ENCODE results near the gene MED31.
"Not testable (repeated sequence)": the region's sequence is repeated elsewhere in the genome, so short reads cannot be mapped to it uniquely, and the experiment has no call there.

Gene MED31

GRCh38 chr17:6626616-6627015 is 24.8 kb downstream of the MED31 start:
- no peak for DNase-seq (ENCODE audit: low spot score)

GRCh38 chr17:6623941-6624340 is 27.5 kb downstream of the MED31 start:
- DNase-seq (ENCODE audit: low spot score): no peak

GRCh38 chr17:6611231-6611630 is 40.2 kb downstream of the MED31 start:
- no peak for DNase-seq (ENCODE audit: low spot score)

- DNase-seq (ENCODE audit: low spot score): no peak
These were observed 41.4 kb downstream of the MED31 start for GRCh38 chr17:6610011-6610410.

- no peak for DNase-seq (ENCODE audit: low spot score)
These were observed 43.1 kb downstream of the MED31 start for GRCh38 chr17:6608321-6608720.

GRCh38 chr17:6605142-6605541 is 46.3 kb downstream of the MED31 start:
- no peak for DNase-seq (ENCODE audit: low spot score)

- DNase-seq (ENCODE audit: low spot score): no peak
These were observed 47.6 kb downstream of the MED31 start for GRCh38 chr17:6603744-6604325.

GRCh38 chr17:6602141-6602540 is 49.3 kb downstream of the MED31 start:
- no peak for DNase-seq (ENCODE audit: low spot score)

- DNase-seq (ENCODE audit: low spot score): peak; percentile 13
These were observed 52.0 kb downstream of the MED31 start for GRCh38 chr17:6599364-6599763.

- DNase-seq (ENCODE audit: low spot score): no peak
These were observed 53.7 kb downstream of the MED31 start for GRCh38 chr17:6597727-6598126.

- DNase-seq (ENCODE audit: low spot score): no peak
These were observed 54.5 kb downstream of the MED31 start for GRCh38 chr17:6596941-6597340.

- DNase-seq (ENCODE audit: low spot score): no peak
These were observed 54.9 kb downstream of the MED31 start for GRCh38 chr17:6596511-6596910.

- DNase-seq (ENCODE audit: low spot score): no peak
These were observed 55.3 kb downstream of the MED31 start for GRCh38 chr17:6596081-6596480.

- not testable (repeated sequence) for DNase-seq (ENCODE audit: low spot score)
These were observed 58.0 kb downstream of the MED31 start for GRCh38 chr17:6593371-6593770.
